GM12872 (cell line): ENCODE measurements around the gene ZNF260.

Experiments
- TF ChIP-seq, protein P1 (sequence below): IDR thresholded peaks from 3 replicates; pipeline ENCODE4 v1.5.1; 2011; ENCODE audit warnings: low read depth, mild to moderate bottlenecking, low read length, moderate library complexity; ENCODE audit not compliant: insufficient read depth

ZNF260 gene

DNA sequence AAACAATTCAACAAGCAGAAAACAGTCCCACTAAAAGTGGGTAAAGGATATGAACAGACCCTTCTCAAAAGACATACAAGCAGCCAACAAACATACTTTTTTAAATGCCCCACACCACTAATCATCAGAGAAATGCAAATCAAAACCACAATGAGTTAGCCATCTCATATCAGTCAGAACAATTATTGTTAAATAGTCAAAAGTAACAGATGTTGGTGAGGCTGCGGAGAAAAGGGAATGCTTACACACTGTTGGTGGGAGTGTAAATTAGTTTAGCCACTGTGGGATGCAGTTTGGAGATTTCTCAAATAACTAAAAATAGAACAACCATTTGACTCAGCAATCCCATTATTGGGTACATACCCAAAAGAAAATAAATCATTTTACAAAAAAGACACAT, 36.3 kb upstream of the ZNF260 start:
- TF ChIP-seq, protein P1, sequence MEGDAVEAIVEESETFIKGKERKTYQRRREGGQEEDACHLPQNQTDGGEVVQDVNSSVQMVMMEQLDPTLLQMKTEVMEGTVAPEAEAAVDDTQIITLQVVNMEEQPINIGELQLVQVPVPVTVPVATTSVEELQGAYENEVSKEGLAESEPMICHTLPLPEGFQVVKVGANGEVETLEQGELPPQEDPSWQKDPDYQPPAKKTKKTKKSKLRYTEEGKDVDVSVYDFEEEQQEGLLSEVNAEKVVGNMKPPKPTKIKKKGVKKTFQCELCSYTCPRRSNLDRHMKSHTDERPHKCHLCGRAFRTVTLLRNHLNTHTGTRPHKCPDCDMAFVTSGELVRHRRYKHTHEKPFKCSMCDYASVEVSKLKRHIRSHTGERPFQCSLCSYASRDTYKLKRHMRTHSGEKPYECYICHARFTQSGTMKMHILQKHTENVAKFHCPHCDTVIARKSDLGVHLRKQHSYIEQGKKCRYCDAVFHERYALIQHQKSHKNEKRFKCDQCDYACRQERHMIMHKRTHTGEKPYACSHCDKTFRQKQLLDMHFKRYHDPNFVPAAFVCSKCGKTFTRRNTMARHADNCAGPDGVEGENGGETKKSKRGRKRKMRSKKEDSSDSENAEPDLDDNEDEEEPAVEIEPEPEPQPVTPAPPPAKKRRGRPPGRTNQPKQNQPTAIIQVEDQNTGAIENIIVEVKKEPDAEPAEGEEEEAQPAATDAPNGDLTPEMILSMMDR, result no peak

GRCh38 chr19:36547001-36547732, 19.1 kb upstream of the ZNF260 start:
- TF ChIP-seq, protein P1, result no peak

DNA sequence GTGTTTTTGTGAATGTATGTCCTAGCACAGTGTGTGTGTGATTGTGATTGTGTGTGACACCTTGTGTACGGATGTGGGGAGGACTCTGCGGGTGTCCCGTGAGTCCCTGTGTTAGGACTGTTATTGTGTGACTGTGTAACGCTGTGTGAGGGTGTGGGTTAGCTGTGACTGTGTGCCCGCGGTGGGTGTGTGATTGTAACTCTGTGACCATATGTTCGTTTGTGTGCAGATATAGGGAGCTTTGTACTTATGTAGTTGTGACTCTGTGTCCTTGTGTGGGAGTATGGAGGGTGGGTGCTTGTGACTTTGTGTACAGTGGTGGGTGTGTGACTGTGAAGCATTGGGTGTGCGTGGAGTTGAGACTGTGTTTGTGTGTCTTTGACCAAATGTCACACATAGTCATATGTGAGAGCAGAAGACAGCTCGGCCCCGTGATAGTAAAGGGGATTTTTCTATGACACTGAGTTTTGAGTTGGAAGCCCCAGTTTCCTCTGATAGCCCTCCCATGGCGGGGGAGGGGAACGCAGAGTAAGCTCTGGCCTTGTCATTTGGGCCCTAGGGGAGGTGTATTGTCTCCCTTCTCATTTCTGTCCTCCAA, 949 bp upstream of the ZNF260 start:
- TF ChIP-seq, protein P1, result no peak

- TF ChIP-seq, protein P1, result no peak
These were observed 238 bp downstream of the ZNF260 start for GRCh38 chr19:36527873-36528193.

GRCh38 chr19:36527341-36527740, 730 bp downstream of the ZNF260 start:
- TF ChIP-seq, protein P1, result no peak

- TF ChIP-seq, protein P1, result no peak
These were observed 1.5 kb downstream of the ZNF260 start for GRCh38 chr19:36526581-36526980.

DNA sequence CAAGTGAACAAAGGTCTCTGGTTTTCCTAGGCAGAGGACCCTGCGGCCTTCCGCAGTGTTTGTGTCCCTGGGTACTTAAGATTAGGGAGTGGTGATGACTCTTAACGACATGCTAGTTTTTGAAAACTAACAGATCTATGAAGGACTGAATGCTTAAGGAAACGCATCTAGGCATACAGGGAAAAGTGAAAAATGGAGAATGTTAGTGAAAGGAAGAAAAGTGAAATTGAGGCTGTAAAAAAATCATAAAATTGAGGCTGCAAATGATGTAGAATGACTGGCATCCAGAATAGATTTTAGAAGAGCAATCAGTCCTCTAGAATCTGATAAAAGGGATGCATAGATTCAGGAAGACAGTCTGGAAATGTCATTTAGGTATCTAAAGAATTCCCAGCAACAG, 3.5 kb downstream of the ZNF260 start:
- TF ChIP-seq, protein P1, result no peak
